Hepatocyte (in vitro differentiated cells): Measurements from ENCODE around the gene ADGRB2. TPM values are rescaled to one million over a fixed set of nuclear protein-coding genes. Genes with fewer than 3 reads are reported as not detected.
A peak's percentile ranks its signal among the peaks of the same experiment; 100 is the strongest.

Experiments used
- DNase-seq: peaks from one replicate; pipeline ENCODE4 v3.0.0-alpha.2; 2016; ENCODE audit warnings: low spot score
- H2AFZ ChIP-seq: fragments of 200-600 bp; sonication (generic); 2 replicates; pipeline ENCODE4 v1.6.0; 2016; ENCODE audit warnings: antibody characterized with exemption, mild to moderate bottlenecking
- H3K27ac ChIP-seq: fragments of 200-600 bp; sonication (generic); 2 replicates; pipeline ENCODE4 v1.5.1; 2016; ENCODE audit warnings: mild to moderate bottlenecking
- H3K27me3 ChIP-seq: fragments of 200-600 bp; sonication (generic); 2 replicates; pipeline ENCODE4 v1.6.1; 2016
- H3K36me3 ChIP-seq: fragments of 200-600 bp; sonication (generic); replicated peaks from 2 replicates; pipeline ENCODE4 v1.5.1; 2016; ENCODE audit warnings: low read depth; ENCODE audit not compliant: insufficient read depth
- H3K4me1 ChIP-seq: fragments of 200-600 bp; sonication (generic); 2 replicates; pipeline ENCODE4 v1.5.1; 2016; ENCODE audit warnings: mild to moderate bottlenecking, moderate library complexity; ENCODE audit not compliant: insufficient read depth
- H3K4me2 ChIP-seq: fragments of 200-600 bp; sonication (generic); 2 replicates; pipeline ENCODE4 v1.6.0; 2016
- H3K4me3 ChIP-seq: fragments of 200-600 bp; sonication (generic); 2 replicates; pipeline ENCODE4 v1.5.1; 2016; ENCODE audit warnings: mild to moderate bottlenecking
- H3K79me2 ChIP-seq: fragments of 200-600 bp; sonication (generic); 2 replicates; pipeline ENCODE4 v1.6.0; 2017; ENCODE audit warnings: mild to moderate bottlenecking
- H3K9me2 ChIP-seq: fragments of 200-600 bp; sonication (generic); replicated peaks from 2 replicates; pipeline ENCODE4 v1.6.0; 2017; ENCODE audit warnings: mild to moderate bottlenecking; ENCODE audit not compliant: insufficient read depth
- H3K9me3 ChIP-seq: fragments of 200-600 bp; sonication (generic); 2 replicates; pipeline ENCODE4 v1.5.1; 2016; ENCODE audit warnings: low read depth, mild to moderate bottlenecking
- H4K20me1 ChIP-seq: fragments of 200-600 bp; sonication (generic); 2 replicates; pipeline ENCODE4 v1.6.0; 2016; ENCODE audit warnings: mild to moderate bottlenecking; ENCODE audit not compliant: insufficient read depth, poor library complexity, severe bottlenecking
- EZH2 ChIP-seq: fragments of 200-600 bp; sonication (generic); IDR thresholded peaks from 2 replicates; pipeline ENCODE4 v1.6.1; 2016; ENCODE audit warnings: antibody characterized with exemption, mild to moderate bottlenecking, borderline replicate concordance
- EZH2phosphoT487 ChIP-seq: fragments of 200-600 bp; sonication (generic); IDR thresholded peaks from one replicate; pipeline ENCODE4 v1.6.1; 2018; ENCODE audit warnings: antibody characterized with exemption, mild to moderate bottlenecking, low read depth, moderate library complexity; ENCODE audit not compliant: unreplicated experiment, severe bottlenecking
- WGBS: methylation state at CpG from one replicate; pipeline ENCODE4 v1.1.6; 2016; ENCODE audit warnings: low lambda C conversion rate; ENCODE audit errors: missing lambda C conversion rate; 5-methylcytosine and 5-hydroxymethylcytosine counted together
- polyA plus RNA-seq: library from polyadenylated mRNA; unstranded; fragments of >200 nt; fragmentation: Nextera tagmentation; extraction: Ambion mirVana; gene quantifications from 2 replicates; pipeline ENCODE4 v1.2.1, GENCODE V29; 2016
- total RNA-seq: library from RNA; depleted of rRNA; stranded (reverse); fragments of >200 nt; gene quantifications from 2 replicates; pipeline ENCODE4 v1.2.3, GENCODE V29; 2014
- TF ChIP-seq, protein P1 (sequence below): fragments of 200-600 bp; sonication (generic); IDR thresholded peaks from 2 replicates; pipeline ENCODE4 v1.5.1; 2016; ENCODE audit warnings: antibody characterized with exemption, mild to moderate bottlenecking; ENCODE audit not compliant: poor library complexity

The ADGRB2 gene
- total and polyA plus RNA-seq, 2 experiments from 2014 or later = 7.7 to 10.5 TPM

DNA sequence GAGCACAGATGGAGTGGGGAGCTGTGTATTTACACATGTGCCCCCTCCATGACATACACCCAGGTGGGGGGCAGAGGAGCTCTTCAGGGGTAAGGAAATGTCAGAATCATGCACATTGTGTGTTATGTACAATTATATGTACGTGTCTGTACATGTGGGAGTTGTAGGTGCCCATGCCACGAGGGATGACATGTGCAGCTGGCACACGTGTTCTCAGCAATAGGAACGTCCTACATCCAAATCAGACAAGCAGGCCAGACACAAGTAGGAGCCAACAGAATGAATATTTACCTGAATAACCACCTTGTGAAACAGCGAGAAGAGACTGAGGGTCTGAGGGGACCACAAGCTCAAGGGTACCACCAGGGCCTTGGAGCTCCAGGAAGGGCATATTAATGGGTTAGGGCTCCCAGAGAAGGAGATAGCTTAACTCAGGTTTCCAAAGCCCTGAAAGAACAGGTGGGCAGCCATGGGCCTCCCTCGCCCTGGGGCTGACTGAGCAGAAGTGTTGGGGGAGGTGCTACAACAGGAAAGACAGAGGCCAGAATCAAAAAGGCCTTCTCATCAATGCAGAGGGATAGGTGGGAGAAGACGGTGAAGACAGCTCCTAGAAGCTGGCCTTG is 63.6 kb downstream of the ADGRB2 start:
- no peaks in the 10 kb centered on the region for H4K20me1 ChIP-seq
- WGBS = 76% methylated on average over 7 of the region's 7 CpGs

DNA sequence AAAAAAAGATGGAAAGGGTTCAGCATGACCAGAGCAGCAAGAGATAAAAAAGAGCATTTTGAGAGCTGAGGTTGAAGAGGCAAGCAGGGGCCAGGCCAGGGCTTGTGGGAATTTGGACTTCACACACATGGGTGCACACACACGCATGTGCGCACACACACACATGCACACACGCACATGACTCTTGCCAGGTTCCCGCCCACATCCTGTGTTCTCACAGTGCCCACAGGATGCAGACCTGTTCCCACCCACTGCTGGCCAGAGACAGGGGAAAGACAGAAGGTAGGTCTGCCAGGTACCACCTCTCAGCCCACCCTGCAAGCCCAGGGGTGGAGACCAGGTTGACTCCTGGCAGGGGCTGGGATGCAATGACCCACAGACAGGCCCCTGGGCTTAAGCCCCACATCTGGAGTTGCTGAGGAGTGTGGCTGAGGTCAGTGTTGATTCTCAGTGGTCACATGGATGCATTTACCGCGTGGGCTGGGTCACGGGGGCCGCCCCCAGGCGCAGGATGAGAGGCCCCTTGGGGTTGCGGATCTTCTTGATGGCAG is 64.7 kb downstream of the ADGRB2 start:
- WGBS = 84% methylated on average over 10 of the region's 10 CpGs

More for the DNA sequence above, 63.6 kb downstream of the ADGRB2 start:
- Histone ChIP-seq H3K4me3 (no peak overlapping the region), H3K79me2 (peaks cover 25% of the 10 kb centered on the region), H2AFZ (no peak overlapping the region), H3K36me3 (no peaks in the 10 kb centered on the region), H3K9me3 (no peaks in the 10 kb centered on the region), H3K4me2 (peak overlapping the region; percentile 76), H3K9me2 (no peaks in the 10 kb centered on the region), H3K27me3 (no peaks in the 10 kb centered on the region), H3K4me1 (peaks cover 34% of the 10 kb centered on the region), H3K27ac (peak overlapping the region; percentile 95)
- no peak for DNase-seq
- TF ChIP-seq EZH2 = no peak
- TF ChIP-seq, protein P1, sequence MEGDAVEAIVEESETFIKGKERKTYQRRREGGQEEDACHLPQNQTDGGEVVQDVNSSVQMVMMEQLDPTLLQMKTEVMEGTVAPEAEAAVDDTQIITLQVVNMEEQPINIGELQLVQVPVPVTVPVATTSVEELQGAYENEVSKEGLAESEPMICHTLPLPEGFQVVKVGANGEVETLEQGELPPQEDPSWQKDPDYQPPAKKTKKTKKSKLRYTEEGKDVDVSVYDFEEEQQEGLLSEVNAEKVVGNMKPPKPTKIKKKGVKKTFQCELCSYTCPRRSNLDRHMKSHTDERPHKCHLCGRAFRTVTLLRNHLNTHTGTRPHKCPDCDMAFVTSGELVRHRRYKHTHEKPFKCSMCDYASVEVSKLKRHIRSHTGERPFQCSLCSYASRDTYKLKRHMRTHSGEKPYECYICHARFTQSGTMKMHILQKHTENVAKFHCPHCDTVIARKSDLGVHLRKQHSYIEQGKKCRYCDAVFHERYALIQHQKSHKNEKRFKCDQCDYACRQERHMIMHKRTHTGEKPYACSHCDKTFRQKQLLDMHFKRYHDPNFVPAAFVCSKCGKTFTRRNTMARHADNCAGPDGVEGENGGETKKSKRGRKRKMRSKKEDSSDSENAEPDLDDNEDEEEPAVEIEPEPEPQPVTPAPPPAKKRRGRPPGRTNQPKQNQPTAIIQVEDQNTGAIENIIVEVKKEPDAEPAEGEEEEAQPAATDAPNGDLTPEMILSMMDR = no peak
- TF ChIP-seq EZH2phosphoT487 = no peak

DNA sequence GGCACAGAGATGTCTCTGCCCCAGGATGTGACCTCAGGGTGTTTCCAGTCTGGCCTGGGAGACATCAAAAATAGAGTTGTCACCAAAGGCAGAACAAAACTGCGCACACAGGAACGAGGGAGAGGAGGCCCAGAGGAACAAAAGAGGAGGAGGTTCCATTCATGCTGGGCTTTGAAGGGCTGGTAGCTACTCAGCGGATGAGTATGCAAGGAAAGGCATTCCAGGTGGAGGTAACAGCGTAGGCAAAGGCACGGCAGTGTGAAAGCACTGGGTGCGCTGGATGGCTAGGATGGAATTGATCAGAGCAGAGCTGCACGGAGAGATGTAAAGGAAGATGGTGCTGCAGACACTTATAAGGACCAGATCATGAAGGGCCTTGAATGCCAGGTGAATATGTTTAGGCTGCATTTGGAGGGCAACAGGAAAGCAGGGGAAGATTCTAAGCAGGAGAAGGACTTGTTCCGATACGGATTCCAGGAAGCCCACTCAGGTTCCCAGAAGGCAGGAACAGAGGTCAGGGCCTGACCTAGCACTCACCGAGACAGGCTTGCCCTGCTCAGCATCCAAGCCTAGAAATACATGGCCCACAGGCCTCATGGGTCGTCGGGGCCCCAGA is 66.7 kb downstream of the ADGRB2 start:
- H3K9me2 ChIP-seq = no peaks in the 10 kb centered on the region
- peaks cover 21% of the 10 kb centered on the region for H3K4me1 ChIP-seq
- H3K4me2 ChIP-seq = no peak overlapping the region
- TF ChIP-seq EZH2 = no peak
- TF ChIP-seq EZH2phosphoT487 = no peak
- no peaks in the 10 kb centered on the region for H3K27me3 ChIP-seq
- H3K4me3 ChIP-seq = no peak overlapping the region
- H3K27ac ChIP-seq = no peak overlapping the region
- no peaks in the 10 kb centered on the region for H3K9me3 ChIP-seq
- H3K36me3 ChIP-seq = no peaks in the 10 kb centered on the region
- no peak for DNase-seq
- WGBS = 87% methylated on average over 12 of the region's 12 CpGs
- H2AFZ ChIP-seq = no peak overlapping the region
- no peaks in the 10 kb centered on the region for H4K20me1 ChIP-seq
- peaks cover 12% of the 10 kb centered on the region for H3K79me2 ChIP-seq

More for the DNA sequence above, 64.7 kb downstream of the ADGRB2 start:
- Histone ChIP-seq H3K4me1 (peaks cover 25% of the 10 kb centered on the region), H3K4me3 (no peak overlapping the region), H3K9me2 (no peaks in the 10 kb centered on the region), H3K79me2 (peaks cover 25% of the 10 kb centered on the region), H3K9me3 (no peaks in the 10 kb centered on the region), H2AFZ (no peak overlapping the region), H3K27ac (no peak overlapping the region), H3K4me2 (no peak overlapping the region), H4K20me1 (no peaks in the 10 kb centered on the region), H3K36me3 (no peaks in the 10 kb centered on the region), H3K27me3 (no peaks in the 10 kb centered on the region)
- no peak for TF ChIP-seq EZH2
- TF ChIP-seq EZH2phosphoT487 = no peak
- TF ChIP-seq, protein P1 = no peak
- no peak for DNase-seq

DNA sequence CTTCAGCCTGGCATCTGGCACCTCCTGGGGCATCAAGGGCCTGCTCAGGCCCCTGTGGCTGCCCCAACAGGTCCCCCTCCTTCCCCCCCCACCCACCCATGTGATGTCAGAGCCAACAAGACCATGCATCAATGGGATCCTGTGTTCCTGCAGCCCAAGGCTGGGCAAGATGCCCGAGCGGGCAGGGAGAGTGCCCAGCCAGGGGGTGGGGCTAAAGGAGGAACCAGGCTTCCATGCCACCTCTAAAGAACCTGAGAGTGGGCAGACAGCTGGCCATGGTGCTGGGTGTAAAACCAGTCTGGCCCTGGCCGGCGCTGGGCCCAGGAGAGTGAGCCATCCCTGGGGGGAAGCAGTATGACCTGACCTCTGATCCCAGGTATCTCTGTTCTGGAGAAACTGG is 67.9 kb downstream of the ADGRB2 start:
- peaks cover 5% of the 10 kb centered on the region for H3K79me2 ChIP-seq
- H3K4me2 ChIP-seq = no peak overlapping the region
- no peak overlapping the region for H3K27ac ChIP-seq
- H3K4me3 ChIP-seq = no peak overlapping the region
- H3K4me1 ChIP-seq = peaks cover 15% of the 10 kb centered on the region
- no peaks in the 10 kb centered on the region for H3K36me3 ChIP-seq
- WGBS = 97% methylated on average over 4 of the region's 4 CpGs
- TF ChIP-seq EZH2 (no peak), EZH2phosphoT487 (no peak)
- TF ChIP-seq, protein P1 = no peak
- no peak for DNase-seq
- H3K27me3 ChIP-seq = no peaks in the 10 kb centered on the region
- no peaks in the 10 kb centered on the region for H3K9me3 ChIP-seq
- H4K20me1 ChIP-seq = no peaks in the 10 kb centered on the region
- no peaks in the 10 kb centered on the region for H3K9me2 ChIP-seq
- H2AFZ ChIP-seq = no peak overlapping the region
